GM20000 (cell line): Measurements from ENCODE around the gene DCN.
"Not testable (repeated sequence)": the region's sequence is repeated elsewhere in the genome, so short reads cannot be mapped to it uniquely, and the experiment has no call there.

Experiments
- DNase-seq: peaks from one replicate; pipeline ENCODE4 v3.0.0; 2012; ENCODE audit warnings: low spot score
- TF ChIP-seq, protein P1 (sequence below): IDR thresholded peaks from 2 replicates; pipeline ENCODE4 v1.5.1; 2012; ENCODE audit warnings: mild to moderate bottlenecking, control low read depth; ENCODE audit errors: extremely low read depth, missing control alignments

Gene DCN

GRCh38 chr12:91219511-91219910 lies 36.9 kb upstream of the DCN start:
- TF ChIP-seq, protein P1, sequence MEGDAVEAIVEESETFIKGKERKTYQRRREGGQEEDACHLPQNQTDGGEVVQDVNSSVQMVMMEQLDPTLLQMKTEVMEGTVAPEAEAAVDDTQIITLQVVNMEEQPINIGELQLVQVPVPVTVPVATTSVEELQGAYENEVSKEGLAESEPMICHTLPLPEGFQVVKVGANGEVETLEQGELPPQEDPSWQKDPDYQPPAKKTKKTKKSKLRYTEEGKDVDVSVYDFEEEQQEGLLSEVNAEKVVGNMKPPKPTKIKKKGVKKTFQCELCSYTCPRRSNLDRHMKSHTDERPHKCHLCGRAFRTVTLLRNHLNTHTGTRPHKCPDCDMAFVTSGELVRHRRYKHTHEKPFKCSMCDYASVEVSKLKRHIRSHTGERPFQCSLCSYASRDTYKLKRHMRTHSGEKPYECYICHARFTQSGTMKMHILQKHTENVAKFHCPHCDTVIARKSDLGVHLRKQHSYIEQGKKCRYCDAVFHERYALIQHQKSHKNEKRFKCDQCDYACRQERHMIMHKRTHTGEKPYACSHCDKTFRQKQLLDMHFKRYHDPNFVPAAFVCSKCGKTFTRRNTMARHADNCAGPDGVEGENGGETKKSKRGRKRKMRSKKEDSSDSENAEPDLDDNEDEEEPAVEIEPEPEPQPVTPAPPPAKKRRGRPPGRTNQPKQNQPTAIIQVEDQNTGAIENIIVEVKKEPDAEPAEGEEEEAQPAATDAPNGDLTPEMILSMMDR: no peak
- no peak for DNase-seq

DNA sequence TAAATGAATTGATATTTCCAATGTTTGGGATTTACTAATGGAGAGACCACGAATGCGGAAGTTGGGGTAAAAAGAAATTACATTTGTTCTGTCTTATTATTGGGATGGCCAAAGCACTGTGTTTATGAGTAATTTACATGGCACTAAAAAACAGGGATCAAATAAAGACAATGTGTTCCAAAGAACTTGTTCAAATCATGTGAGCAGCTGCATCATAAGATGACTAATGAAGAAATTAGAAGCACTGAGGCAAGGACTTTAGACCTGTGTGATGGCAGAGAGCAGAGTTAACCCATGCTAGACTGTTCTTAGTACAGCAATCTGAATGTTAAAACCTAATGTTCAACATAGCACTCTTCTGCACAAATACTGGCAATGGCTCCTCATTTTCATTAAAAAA lies 34.3 kb upstream of the DCN start:
- DNase-seq: no peak
- TF ChIP-seq, protein P1: no peak

GRCh38 chr12:91215940-91216454 lies 33.4 kb upstream of the DCN start:
- no peak for DNase-seq
- TF ChIP-seq, protein P1: no peak

DNA sequence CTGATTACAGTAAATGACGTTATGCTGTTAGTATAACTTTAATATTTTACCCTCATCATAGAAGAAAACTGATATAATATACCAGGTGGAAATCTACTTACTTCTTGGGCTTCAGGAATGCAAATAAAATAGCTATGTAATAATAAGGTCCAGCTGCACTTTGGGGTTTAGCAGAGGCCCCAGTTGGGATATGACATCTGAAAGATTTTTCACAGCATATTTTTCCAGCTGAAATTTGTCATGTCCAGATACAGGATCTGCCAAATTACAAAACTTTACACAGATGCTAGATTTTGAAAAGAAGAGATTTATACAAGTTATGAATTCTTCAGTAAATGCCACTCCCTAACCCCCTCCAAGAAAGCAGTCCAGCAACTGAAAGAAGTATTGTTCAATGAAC lies 29.2 kb upstream of the DCN start:
- TF ChIP-seq, protein P1: no peak
- no peak for DNase-seq

- no peak for DNase-seq
Measured at GRCh38 chr12:91210618-91211017, 28.0 kb upstream of the DCN start.

DNA sequence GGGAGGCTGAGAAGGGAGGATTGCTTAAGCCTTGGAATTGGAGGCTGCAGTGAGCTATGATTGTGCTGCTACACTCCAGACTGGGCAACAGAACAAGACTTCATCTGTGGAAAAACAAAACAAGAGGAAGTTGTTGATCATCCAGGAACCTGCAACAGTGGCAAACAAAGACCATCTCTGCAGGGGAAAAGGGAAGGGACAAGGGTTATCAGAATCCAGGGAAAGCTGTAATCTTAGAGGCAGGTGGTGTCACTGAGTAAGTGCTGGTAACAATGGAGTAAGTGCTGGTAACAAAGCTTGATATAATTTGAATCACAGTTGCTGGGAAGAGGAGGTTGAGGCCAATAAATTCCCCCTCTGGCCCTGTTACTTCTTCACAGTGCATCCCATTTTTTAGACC lies 27.5 kb upstream of the DCN start:
- TF ChIP-seq, protein P1: no peak
- DNase-seq: no peak

More at GRCh38 chr12:91210618-91211017, 28.0 kb upstream of the DCN start:
- TF ChIP-seq, protein P1: no peak

DNA sequence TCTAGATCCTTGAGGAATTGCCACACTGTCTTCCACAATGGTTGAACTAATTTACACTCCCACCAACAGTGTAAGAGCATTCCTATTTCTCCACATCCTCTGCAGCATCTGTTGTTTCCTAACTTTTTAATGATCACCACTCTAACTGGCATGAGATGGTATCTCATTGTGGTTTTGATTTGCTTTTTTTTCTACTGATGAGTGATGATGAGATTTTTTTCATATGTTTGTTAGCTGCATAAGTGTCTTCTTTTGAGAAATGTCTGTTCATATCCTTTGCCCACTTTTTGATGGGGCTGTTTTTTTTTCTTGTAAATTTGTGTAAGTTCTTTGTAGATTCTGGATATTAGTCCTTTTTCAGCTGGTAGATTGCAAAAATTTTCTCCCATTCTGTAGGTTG lies 24.7 kb upstream of the DCN start:
- not testable (repeated sequence) for DNase-seq

DNA sequence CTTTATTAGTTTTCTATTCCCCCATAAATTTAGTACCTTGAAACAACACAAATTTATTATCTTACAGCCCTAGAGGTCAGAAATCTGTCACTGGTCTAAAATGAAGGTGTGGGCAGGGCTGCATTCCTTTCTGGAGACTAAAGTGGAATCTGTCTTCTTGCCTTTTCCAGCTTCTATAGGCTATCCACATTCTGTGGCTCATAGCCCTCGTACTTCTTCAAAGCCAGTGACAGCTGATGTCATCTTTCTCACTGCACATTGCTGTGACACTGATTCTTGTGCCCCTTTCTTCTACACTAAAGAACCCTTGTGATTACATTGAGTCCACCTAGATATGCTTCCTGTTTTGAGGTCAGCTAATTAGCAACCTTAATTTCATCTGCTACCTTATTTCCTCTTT lies 23.2 kb upstream of the DCN start:
- TF ChIP-seq, protein P1: no peak
- no peak for DNase-seq
